Right renal cortex interstitium (tissue), 3 donors: ENCODE data around the gene BLACAT1. TPM values are rescaled to one million over a fixed set of nuclear protein-coding genes. Genes with fewer than 3 reads are reported as not detected.

Experiments
- DNase-seq, 3 donors: peaks; one replicate each; pipeline ENCODE4 v3.0.0-alpha.2; 2013; ENCODE audit warnings: low read depth in 3 of 3, low spot score in 2 of 3
- polyA plus RNA-seq, 3 donors: library from polyadenylated mRNA; unstranded; fragments of 120-200 nt; gene quantifications; one replicate each; pipeline ENCODE4 v1.2.1, GENCODE V29; 2013; ENCODE audit not compliant: insufficient read length in 3 of 3

Gene BLACAT1
- polyA plus RNA-seq, 3 donors, result 2.3 to 2.7 (median 2.6) TPM

- no peak for DNase-seq
These were observed 1.3 kb upstream of the BLACAT1 start for GRCh38 chr1:205456868-205457745.

DNA sequence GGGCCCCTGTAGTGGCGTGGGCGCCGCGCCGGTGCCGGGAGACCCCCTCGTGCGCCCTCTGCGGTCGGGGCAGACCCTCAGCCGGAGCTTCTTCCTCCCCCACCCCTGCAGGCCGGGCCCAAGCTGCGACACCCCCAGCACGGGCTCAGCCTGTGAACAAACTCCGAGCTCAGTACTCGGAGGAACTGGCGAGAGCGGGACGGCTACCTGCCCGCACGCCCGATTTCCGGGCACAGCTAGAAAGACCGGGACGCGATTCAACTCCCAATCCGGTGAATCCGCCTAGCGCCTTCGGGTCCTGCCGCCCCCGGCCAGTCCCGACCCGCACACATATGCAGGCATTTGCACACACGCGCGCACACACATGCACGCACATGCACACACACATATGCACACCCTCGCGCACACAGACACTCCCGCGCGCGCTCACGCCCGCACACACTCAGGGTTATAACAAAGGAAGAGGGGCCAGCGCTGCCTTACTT is 580 bp upstream of the BLACAT1 start:
- DNase-seq, result no peak

- no peak for DNase-seq
These were observed 926 bp downstream of the BLACAT1 start for GRCh38 chr1:205454903-205455335.

GRCh38 chr1:205453466-205453865 is 2.4 kb downstream of the BLACAT1 start:
- DNase-seq, result no peak

DNA sequence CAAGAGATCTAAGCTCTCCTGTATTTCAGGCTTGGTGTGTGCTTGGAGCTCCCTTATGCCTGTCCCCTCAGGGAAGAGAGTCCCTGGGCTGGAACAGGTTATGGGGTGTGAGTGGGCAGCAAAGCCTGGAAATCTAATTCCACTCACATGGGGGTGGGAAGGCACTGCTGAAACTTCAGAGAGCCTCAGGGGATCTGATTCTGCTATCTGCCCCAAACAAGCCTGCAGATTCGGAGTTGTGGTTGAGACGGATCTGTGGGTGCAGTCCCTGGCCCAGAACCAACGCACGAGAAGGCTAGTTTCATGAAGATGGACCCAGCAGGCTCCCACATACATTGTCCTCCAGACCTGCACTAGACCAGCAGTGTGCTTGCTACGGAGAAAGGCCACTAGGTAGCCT is 2.9 kb downstream of the BLACAT1 start:
- DNase-seq, result no peak

DNA sequence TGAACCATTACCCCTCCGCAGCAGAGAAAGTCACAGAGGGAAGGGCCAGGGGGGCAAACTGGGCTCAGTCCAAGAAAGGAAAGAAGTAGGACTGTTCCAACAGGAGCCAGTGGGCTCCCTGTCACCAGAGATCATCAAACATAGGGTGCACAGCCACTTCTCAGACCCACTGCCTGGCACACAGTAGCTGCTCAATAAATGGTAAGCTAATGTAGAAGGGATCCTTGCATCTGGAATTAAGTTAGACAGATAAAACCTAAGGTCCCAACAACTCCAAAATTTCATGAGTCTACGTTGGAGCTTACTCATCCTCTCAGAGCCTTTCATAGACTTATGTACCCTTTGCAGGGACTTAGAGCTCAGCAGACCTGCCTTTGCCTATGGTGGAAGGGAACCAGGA is 3.5 kb downstream of the BLACAT1 start:
- no peak for DNase-seq

DNA sequence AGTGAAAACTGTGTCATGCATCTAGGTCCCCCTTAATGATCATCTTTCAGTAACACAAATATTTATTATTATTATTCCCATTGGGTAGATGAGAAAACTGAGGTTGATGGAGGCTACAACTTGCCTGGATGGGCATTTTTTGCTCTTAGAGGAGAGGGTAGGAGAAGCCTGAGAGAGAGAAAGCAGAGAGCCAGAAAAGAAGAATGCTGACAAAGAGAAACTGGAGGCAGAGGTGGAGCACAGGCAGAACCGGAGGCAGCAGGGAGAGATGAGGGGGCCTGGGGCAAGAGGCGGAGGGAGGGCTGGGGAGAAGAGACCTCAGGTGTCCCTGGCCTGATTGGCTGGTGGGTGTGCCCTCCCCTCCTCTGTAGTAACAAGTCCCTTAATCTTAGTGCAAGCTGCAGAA is 4.1 kb downstream of the BLACAT1 start:
- no peak for DNase-seq

- DNase-seq, result no peak
These were observed 4.6 kb downstream of the BLACAT1 start for GRCh38 chr1:205451202-205451601.

- DNase-seq, result no peak
These were observed 5.4 kb downstream of the BLACAT1 start for GRCh38 chr1:205450448-205450847.

- peak in 1 of 3 donors; percentile 65 for DNase-seq
These were observed 5.9 kb downstream of the BLACAT1 start for GRCh38 chr1:205449750-205450443.

GRCh38 chr1:205449254-205449749 is 6.5 kb downstream of the BLACAT1 start:
- DNase-seq, result no peak

DNA sequence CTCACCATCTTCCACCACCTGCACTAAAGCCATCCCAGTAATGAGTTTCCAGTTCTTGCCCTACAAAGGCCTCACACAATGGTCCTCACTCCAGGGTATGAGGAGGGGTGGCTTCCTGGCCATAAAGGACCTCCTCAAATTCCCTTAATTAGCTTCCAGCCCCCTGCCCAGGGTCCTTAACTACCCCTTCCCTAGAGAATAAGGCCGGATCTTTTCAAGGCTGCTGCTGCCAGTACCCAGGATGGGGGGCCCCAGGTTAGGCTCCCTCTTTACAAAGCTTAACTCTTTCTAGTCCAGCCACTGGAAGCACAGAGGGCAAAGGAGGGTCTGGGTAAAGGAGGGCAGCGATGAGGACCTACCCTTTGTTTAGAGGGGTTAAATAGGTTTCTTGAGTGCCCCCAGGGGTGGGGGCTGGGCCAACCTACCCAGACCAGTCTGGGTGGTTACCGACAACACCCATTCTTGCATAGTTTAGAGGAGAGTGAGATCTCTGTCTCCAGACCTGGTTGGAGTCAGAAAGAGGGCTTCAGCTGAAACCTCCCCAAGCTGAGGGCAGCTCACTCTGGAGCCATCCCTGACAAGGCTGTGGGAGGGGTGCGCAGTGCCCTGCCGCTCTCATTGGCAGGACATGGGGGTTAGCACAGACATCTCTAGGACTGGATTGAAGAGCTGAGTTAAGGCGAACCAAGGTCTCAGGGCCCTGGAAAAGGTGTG is 7.1 kb downstream of the BLACAT1 start:
- DNase-seq, result no peak

- no peak for DNase-seq
These were observed 8.1 kb downstream of the BLACAT1 start for GRCh38 chr1:205447457-205448341.

DNA sequence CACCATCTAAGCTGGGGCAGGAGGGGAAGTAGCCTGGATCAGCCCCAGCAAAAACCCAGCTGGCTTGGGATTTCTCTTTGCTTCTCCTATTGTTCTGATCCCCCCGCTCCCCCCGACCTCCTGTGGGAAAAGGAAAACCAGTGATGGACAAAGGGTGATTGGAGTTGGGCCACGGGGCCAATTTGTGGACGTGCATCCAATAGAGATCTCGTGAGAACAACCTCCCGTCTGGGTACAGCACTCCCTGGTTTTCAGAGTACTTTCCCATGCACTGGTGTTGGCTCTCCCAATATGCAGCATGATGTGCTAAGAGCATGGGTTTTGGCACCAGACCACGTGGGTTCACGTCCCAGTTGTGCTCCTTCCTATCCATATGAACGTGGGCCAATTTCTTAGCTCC is 9.0 kb downstream of the BLACAT1 start:
- DNase-seq, result no peak

DNA sequence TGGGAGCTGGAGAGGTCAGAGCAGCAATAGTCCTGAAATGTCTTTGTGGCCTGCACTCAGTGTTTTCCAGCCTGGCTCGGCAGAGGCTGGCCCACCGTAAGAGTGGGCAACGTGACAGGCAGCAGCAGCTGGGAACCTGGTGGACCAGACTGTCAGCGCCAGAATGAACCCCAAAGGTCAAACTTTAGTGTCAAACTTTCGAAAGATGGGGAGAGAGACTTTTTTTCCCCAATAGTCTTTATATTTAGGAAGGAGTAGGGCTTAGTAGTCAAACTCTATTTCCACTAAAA is 10.3 kb downstream of the BLACAT1 start:
- no peak for DNase-seq

DNA sequence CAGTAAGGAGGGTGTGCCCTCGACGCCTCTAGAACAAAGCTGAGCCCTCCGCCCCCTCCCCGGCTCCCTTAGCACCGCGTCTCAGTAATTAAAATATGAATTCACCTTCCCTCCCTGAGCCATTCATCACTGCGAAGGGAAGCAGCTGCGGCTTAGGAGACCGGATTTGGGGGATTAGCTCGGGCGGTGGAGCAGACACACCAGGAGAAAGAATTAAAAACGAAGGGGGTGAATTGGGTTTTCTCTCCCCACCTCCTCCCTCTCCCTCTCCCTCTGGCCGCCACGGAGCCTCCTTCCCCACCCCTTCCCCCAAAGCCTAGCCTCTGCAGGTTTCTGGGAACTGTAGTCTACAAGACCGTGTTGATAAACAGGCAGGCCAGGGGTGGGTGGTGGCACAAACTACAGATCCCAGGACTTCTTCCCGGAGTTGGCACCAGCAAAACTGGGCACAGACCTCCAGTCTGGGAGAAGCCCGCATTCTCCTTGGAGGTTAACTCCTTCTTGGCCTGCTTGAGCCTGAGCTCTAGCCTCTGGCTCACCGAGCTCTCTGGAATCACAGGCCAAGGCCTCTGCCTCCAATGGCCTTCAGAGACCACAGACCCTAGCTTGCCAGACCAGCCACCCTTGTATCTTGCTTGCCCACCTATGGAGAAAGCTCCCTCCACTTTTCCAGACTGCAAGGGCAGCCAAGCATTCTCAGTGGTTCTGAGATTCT is 10.8 kb downstream of the BLACAT1 start:
- no peak for DNase-seq

DNA sequence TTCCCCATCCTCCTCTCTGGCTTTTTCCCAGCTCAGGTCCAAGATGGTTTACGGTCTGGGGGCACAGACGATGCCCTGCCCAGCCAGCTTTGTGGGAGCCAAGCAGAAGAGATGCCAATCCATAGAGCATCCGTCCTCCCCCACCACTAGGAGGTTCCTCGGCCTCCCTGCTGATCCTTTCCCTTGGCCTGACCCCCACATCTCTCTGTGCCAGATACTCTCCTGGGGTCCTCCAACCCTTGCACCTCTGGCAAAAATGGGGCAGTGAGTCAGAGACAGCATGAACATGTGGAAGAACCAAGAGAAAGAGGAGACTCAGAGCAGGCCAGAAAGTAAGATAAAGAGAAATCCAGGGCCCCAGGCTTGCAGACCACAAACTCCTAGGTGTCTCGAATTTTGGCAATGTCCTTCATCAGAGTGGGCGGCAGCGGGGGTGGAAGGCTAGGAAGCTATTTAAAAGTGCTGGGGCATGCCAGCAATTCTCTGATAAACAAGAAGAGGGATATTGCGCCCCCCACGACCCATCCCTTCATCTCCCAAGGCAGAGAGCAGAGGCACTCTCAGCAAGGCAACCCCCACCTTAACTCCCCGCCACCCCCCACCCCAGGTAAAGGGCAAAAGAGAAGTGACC is 11.4 kb downstream of the BLACAT1 start:
- DNase-seq, result no peak

DNA sequence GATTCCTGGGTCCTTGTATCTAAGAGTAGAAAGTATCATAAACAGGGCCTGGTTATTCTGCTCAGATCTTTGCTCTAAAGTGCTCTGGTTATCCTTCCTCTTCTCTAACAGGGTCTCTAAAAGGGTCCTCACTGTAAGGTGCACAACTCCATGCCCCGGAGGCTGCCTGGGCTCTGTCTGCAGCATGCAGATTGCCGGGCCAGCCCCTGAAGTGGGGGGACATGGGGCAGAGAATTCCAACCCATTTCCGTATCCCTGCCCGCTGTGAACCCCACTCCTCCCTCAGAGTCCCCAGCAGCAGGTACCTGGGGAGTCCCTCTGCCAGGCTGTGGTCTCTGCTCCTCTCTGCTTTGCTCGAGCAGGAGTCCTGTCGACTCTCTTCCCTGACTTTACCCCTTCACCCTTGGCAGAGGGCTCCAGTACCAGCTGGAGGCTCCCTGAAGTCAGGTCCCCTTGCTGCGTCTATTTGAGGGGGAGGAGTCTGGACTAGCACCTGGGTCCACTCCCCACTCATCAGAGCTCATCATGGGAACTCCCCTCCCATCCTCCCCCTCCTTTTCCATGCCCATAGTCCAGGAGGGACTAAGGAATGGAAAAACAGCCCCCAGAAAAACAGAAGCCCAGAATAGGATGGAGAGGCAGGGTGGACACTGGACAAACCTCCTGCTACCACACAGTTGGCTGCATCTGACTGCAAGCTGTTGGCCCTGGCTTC is 12.1 kb downstream of the BLACAT1 start:
- no peak for DNase-seq
